CD4-positive, CD25-positive, alpha-beta regulatory T cell (primary cell): ENCODE data around the gene PANK2. TPM values are rescaled to one million over a fixed set of nuclear protein-coding genes. Genes with fewer than 3 reads are reported as not detected.
"Not testable (repeated sequence)": the region's sequence is repeated elsewhere in the genome, so short reads cannot be mapped to it uniquely, and the experiment has no call there.

Experiments used
- ATAC-seq, 2 donors: fragments of 150-1000 bp; cut with Tn5 transposase; one replicate each; pipeline ENCODE4 v1.10.0; 2021; ENCODE audit warnings: low read depth in 2 of 2, moderate number of reproducible peaks in 2 of 2, moderate library complexity in 1 of 2
- DNase-seq, 3 donors: peaks; one replicate each; pipeline versions ENCODE4 v3.0.0 to v3.0.0-alpha.2; 2012 to 2022; ENCODE audit warnings: mixed read lengths in 1 of 3
- H3K27ac ChIP-seq: one replicate; pipeline ENCODE4 v1.7.0; 2013; ENCODE audit warnings: mild to moderate bottlenecking, low read length; ENCODE audit not compliant: insufficient read depth, poor library complexity, severe bottlenecking
- H3K27me3 ChIP-seq: one replicate; pipeline ENCODE4 v1.7.0; 2013; ENCODE audit warnings: low read length; ENCODE audit not compliant: control insufficient read depth, insufficient read depth
- H3K36me3 ChIP-seq: one replicate; pipeline ENCODE4 v1.7.0; 2013; ENCODE audit warnings: mild to moderate bottlenecking, low read length, moderate library complexity; ENCODE audit not compliant: control insufficient read depth, insufficient read depth
- H3K4me1 ChIP-seq: 2 replicates; pipeline ENCODE4 v1.7.0; 2013; ENCODE audit warnings: mild to moderate bottlenecking, low read length; ENCODE audit not compliant: insufficient read depth, control insufficient read depth, poor library complexity, severe bottlenecking
- H3K4me3 ChIP-seq: one replicate; pipeline ENCODE4 v1.7.0; 2013; ENCODE audit warnings: low read depth, mild to moderate bottlenecking, low read length, moderate library complexity
- H3K9me3 ChIP-seq, 2 experiments: 1 replicate in 1 of 2; 2 replicates in 1 of 2; pipeline ENCODE4 v1.7.0; 2013; ENCODE audit warnings: low read length in 2 of 2, mild to moderate bottlenecking in 1 of 2, moderate library complexity in 1 of 2; ENCODE audit not compliant: control insufficient read depth in 2 of 2
- H3K27ac Mint-ChIP-seq, 3 donors: one replicate each; pipeline ENCODE4 v1.8.0; 2020 to 2022; ENCODE audit warnings: mild to moderate bottlenecking in 3 of 3, mixed read lengths in 3 of 3, moderate library complexity in 2 of 3
- H3K27me3 Mint-ChIP-seq: one replicate; pipeline ENCODE4 v1.8.0; 2022; ENCODE audit warnings: mild to moderate bottlenecking, mixed read lengths
- H3K36me3 Mint-ChIP-seq: one replicate; pipeline ENCODE4 v1.8.0; 2020; ENCODE audit warnings: mixed read lengths
- H3K4me1 Mint-ChIP-seq, 4 donors: one replicate each; pipeline ENCODE4 v1.8.0; 2020 to 2022; ENCODE audit warnings: mixed read lengths in 4 of 4, mild to moderate bottlenecking in 1 of 4
- H3K4me3 Mint-ChIP-seq, 4 donors: one replicate each; pipeline ENCODE4 v1.8.0; 2020 to 2022; ENCODE audit warnings: mild to moderate bottlenecking in 4 of 4, mixed read lengths in 4 of 4, moderate library complexity in 3 of 4
- H3K9me3 Mint-ChIP-seq, 7 donors: one replicate each; pipeline ENCODE4 v1.8.0; 2020 to 2022; ENCODE audit warnings: mixed read lengths in 7 of 7, mild to moderate bottlenecking in 3 of 7, moderate library complexity in 2 of 7
- polyA plus RNA-seq, 4 donors: library from polyadenylated mRNA; unstranded; fragments of 300-500 nt; fragmentation: Illumina TruSeq; gene quantifications; one replicate each; pipeline ENCODE4 v1.2.3, GENCODE V29; 2021
- total RNA-seq: library from RNA; stranded (reverse); gene quantifications from one replicate; pipeline ENCODE4 v1.2.3, GENCODE V29; 2022

The PANK2 gene
- total RNA-seq, result 63.2 TPM
- polyA plus RNA-seq, result 10 to 100 TPM; 44.4 to 59.3 (median 49.8) TPM

- Histone ChIP-seq H3K27me3 (no peaks in the 10 kb centered on the region), H3K36me3 (no peaks in the 10 kb centered on the region), H3K4me3 (peak within 1 kb of the TSS; percentile 99), H3K27ac (peak within 1 kb of the TSS; percentile 90), H3K9me3 (no peaks in the 10 kb centered on the region), H3K4me1 (peaks cover 49% of the 10 kb centered on the region)
- Mint-ChIP-seq H3K4me3 (peak within 1 kb of the TSS; percentile 98 to 99 (median 98)), H3K27ac (peak within 1 kb of the TSS; percentile 94 to 99 (median 95)), H3K4me1 (peaks cover 18 to 65% (median 44%) of the 10 kb centered on the region in 4 donors), H3K9me3 (peaks cover 0 to 1% (median 0%) of the 10 kb centered on the region in 7 donors), H3K36me3 (peaks cover 22% of the 10 kb centered on the region), H3K27me3 (peaks cover 6% of the 10 kb centered on the region)
- ATAC-seq (peak; percentile 97), DNase-seq (peak; percentile 96 to 99 (median 96))
These were observed at the start of gene PANK2 for GRCh38 chr20:3888622-3889488. Gene PANK2, plus strand, starts transcription at chr20:3889387.

GRCh38 chr20:3840201-3840600 is 49.0 kb upstream of the PANK2 start:
- H3K36me3 ChIP-seq, H3K27ac Mint-ChIP-seq, H3K9me3 Mint-ChIP-seq, DNase-seq, H3K9me3 ChIP-seq, H3K4me3 ChIP-seq, ATAC-seq, H3K4me3 Mint-ChIP-seq, H3K27me3 ChIP-seq, H3K36me3 Mint-ChIP-seq, H3K4me1 Mint-ChIP-seq, H3K27me3 Mint-ChIP-seq, H3K27ac ChIP-seq, H3K4me1 ChIP-seq: not testable (repeated sequence)

GRCh38 chr20:3842348-3842930 is 46.7 kb upstream of the PANK2 start:
- no peaks in the 10 kb centered on the region for H3K36me3 ChIP-seq
- no peak overlapping the region for H3K4me3 ChIP-seq
- H3K27ac ChIP-seq, result no peak overlapping the region
- peaks cover 8% of the 10 kb centered on the region for H3K4me1 ChIP-seq
- peaks cover 0 to 12% (median 8%) of the 10 kb centered on the region in 4 donors for H3K4me1 Mint-ChIP-seq
- H3K27me3 ChIP-seq, result no peaks in the 10 kb centered on the region
- peaks cover 0 to 2% (median 0%) of the 10 kb centered on the region in 7 donors for H3K9me3 Mint-ChIP-seq
- no peak for ATAC-seq
- H3K4me3 Mint-ChIP-seq, result no peak overlapping the region
- DNase-seq, result no peak
- H3K27me3 Mint-ChIP-seq, result no peaks in the 10 kb centered on the region
- no peaks in the 10 kb centered on the region for H3K36me3 Mint-ChIP-seq
- no peak overlapping the region for H3K27ac Mint-ChIP-seq
- no peaks in the 10 kb centered on the region for H3K9me3 ChIP-seq

- no peak for ATAC-seq
- H3K27me3 Mint-ChIP-seq, result no peaks in the 10 kb centered on the region
- no peak overlapping the region for H3K27ac Mint-ChIP-seq
- no peaks in the 10 kb centered on the region for H3K36me3 ChIP-seq
- H3K36me3 Mint-ChIP-seq, result no peaks in the 10 kb centered on the region
- no peaks in the 10 kb centered on the region for H3K27me3 ChIP-seq
- H3K27ac ChIP-seq, result no peak overlapping the region
- no peak for DNase-seq
- H3K4me1 Mint-ChIP-seq, result peaks cover 0 to 23% (median 15%) of the 10 kb centered on the region in 4 donors
- no peak overlapping the region for H3K4me3 Mint-ChIP-seq
- H3K9me3 Mint-ChIP-seq, result peaks cover 0 to 2% (median 0%) of the 10 kb centered on the region in 7 donors
- H3K4me1 ChIP-seq, result peaks cover 12% of the 10 kb centered on the region
- H3K4me3 ChIP-seq, result no peak overlapping the region
- H3K9me3 ChIP-seq, result no peaks in the 10 kb centered on the region
These were observed 45.7 kb upstream of the PANK2 start for GRCh38 chr20:3843490-3843889.

GRCh38 chr20:3843990-3844619 is 45.1 kb upstream of the PANK2 start:
- H3K9me3 Mint-ChIP-seq, ATAC-seq, H3K27ac Mint-ChIP-seq, H3K27me3 ChIP-seq, H3K27me3 Mint-ChIP-seq, H3K9me3 ChIP-seq, H3K4me3 ChIP-seq, H3K36me3 Mint-ChIP-seq, H3K36me3 ChIP-seq, DNase-seq, H3K27ac ChIP-seq: not testable (repeated sequence)
- peaks cover 13% of the 10 kb centered on the region for H3K4me1 ChIP-seq
- Mint-ChIP-seq H3K4me3 (peak overlapping the region in 1 of 4 donors; percentile 47), H3K4me1 (peaks cover 5 to 29% (median 20%) of the 10 kb centered on the region in 4 donors)

- H3K4me3 Mint-ChIP-seq, result peak overlapping the region; percentile 91 to 97 (median 93)
- H3K27me3 ChIP-seq, result no peaks in the 10 kb centered on the region
- peaks cover 13% of the 10 kb centered on the region for H3K4me1 ChIP-seq
- no peaks in the 10 kb centered on the region for H3K36me3 Mint-ChIP-seq
- peak overlapping the region in 2 of 3 donors; percentile 91 to 93 for H3K27ac Mint-ChIP-seq
- peak overlapping the region; percentile 77 for H3K27ac ChIP-seq
- peaks cover 5 to 36% (median 25%) of the 10 kb centered on the region in 4 donors for H3K4me1 Mint-ChIP-seq
- ATAC-seq, result no peak
- no peaks in the 10 kb centered on the region for H3K36me3 ChIP-seq
- DNase-seq, result peak in 2 of 3 donors; percentile 6 to 21
- H3K27me3 Mint-ChIP-seq, result no peaks in the 10 kb centered on the region
- no peaks in the 10 kb centered on the region for H3K9me3 ChIP-seq
- peak overlapping the region; percentile 63 for H3K4me3 ChIP-seq
- H3K9me3 Mint-ChIP-seq, result no peaks in the 10 kb centered on the region
These were observed 42.8 kb upstream of the PANK2 start for GRCh38 chr20:3846378-3846739.

GRCh38 chr20:3846740-3847428 is 42.3 kb upstream of the PANK2 start, which contains the start of gene MAVS:
Gene MAVS, plus strand, starts transcription at chr20:3846834. Its CDS starts 7,791 bp downstream, at chr20:3854625.
- no peaks in the 10 kb centered on the region for H3K36me3 Mint-ChIP-seq

More at GRCh38 chr20:3846740-3847428, 42.3 kb upstream of the PANK2 start, which contains the start of gene MAVS:
- Histone ChIP-seq H3K27me3 (no peaks in the 10 kb centered on the region), H3K27ac (peak within 1 kb of the TSS; percentile 77), H3K4me3 (peak within 1 kb of the TSS; percentile 77), H3K4me1 (peaks cover 13% of the 10 kb centered on the region), H3K9me3 (no peaks in the 10 kb centered on the region), H3K36me3 (no peaks in the 10 kb centered on the region)
- Mint-ChIP-seq H3K4me3 (peak within 1 kb of the TSS; percentile 91 to 97 (median 93)), H3K9me3 (no peaks in the 10 kb centered on the region), H3K27ac (peak within 1 kb of the TSS; percentile 82 to 93 (median 91)), H3K4me1 (peaks cover 5 to 36% (median 25%) of the 10 kb centered on the region in 4 donors), H3K27me3 (no peaks in the 10 kb centered on the region)
- peak; percentile 82 to 87 (median 83) for DNase-seq
- ATAC-seq, result peak; percentile 98
